Cardiac fibroblast (primary cell): ENCODE data around the gene SELE.

Experiments
- DNase-seq, 2 donors: peaks; one replicate each; pipeline versions ENCODE4 v3.0.0 to v3.0.0-alpha.2; 2010; ENCODE audit warnings: low read depth in 2 of 2
- H3K4me3 ChIP-seq, 2 donors: replicated peaks in 1 of 2; 1 replicate in 1 of 2; 2 replicates in 1 of 2; pipeline ENCODE4 v1.5.1; 2011; ENCODE audit warnings: low read depth in 2 of 2, low read length in 2 of 2, mild to moderate bottlenecking in 2 of 2, moderate library complexity in 1 of 2
- TF ChIP-seq, protein P1 (sequence below): IDR thresholded peaks from one replicate; pipeline ENCODE4 v1.5.1; 2011; ENCODE audit warnings: low read depth, mild to moderate bottlenecking, low read length, inconsistent platforms

SELE gene

DNA sequence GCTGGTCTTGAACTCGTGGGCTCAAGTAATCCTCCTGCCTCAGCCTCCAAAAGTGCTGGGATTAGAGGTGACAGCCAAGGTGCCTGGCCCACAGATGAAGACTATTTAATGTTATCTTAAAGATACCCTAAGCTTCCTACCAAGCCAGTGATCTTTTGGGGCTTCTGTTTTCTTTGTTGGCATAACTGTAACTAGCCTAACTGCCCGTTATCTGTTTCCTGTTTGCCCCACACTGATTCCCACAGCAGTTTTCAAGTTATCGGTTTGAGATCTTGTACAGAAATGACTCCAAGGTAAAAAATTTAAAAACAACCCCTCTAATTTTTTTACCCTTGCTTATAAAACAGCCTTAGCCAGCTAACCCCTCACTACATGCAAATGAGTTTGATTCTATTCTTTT, 34.9 kb downstream of the SELE start:
- no peak for DNase-seq
- H3K4me3 ChIP-seq = no peak overlapping the region
- TF ChIP-seq, protein P1, sequence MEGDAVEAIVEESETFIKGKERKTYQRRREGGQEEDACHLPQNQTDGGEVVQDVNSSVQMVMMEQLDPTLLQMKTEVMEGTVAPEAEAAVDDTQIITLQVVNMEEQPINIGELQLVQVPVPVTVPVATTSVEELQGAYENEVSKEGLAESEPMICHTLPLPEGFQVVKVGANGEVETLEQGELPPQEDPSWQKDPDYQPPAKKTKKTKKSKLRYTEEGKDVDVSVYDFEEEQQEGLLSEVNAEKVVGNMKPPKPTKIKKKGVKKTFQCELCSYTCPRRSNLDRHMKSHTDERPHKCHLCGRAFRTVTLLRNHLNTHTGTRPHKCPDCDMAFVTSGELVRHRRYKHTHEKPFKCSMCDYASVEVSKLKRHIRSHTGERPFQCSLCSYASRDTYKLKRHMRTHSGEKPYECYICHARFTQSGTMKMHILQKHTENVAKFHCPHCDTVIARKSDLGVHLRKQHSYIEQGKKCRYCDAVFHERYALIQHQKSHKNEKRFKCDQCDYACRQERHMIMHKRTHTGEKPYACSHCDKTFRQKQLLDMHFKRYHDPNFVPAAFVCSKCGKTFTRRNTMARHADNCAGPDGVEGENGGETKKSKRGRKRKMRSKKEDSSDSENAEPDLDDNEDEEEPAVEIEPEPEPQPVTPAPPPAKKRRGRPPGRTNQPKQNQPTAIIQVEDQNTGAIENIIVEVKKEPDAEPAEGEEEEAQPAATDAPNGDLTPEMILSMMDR = no peak

- TF ChIP-seq, protein P1 = no peak
- no peak overlapping the region for H3K4me3 ChIP-seq
- no peak for DNase-seq
Observed at GRCh38 chr1:169697755-169698154, 36.1 kb downstream of the SELE start.

DNA sequence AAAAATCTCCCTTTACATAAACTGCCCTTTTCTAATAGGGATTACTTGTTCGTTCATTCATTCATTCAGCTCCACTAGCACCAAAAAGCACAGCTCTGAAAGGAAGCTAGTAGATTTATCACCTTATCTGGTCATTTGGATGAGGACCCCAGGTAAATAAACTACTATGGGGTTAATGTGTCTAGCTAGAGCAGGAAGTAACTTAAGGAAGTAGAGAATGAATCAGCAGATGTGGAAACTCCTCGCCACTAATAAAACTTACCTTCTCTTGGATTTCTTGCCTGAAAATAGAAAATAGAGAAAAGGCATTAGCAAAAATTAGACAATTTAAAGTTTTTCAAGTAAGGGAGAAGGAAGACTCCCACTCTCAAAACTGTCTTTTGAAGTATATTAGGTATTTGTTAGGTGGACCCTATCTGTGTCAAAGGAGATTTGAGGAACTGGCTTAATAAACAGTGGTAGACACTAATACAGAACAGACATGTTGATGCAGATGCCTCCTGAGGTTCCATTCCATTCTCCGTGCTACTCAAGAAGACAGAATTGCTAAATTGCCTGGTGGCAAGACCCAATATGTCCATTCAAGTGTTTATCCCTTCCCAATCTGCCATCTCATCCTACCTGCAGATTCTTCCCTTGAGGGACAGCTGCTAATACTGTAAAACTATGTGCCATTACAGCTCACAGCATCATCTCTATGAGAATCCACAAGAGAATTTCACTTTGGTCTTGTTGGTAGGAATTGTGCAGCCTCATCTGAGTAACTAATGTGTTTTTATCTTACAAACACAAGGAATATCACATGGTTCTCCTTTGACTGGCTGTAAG, 37.4 kb downstream of the SELE start:
- no peak overlapping the region for H3K4me3 ChIP-seq
- DNase-seq = no peak
- TF ChIP-seq, protein P1 = no peak

GRCh38 chr1:169694304-169695075, 39.4 kb downstream of the SELE start:
- no peak overlapping the region for H3K4me3 ChIP-seq
- TF ChIP-seq, protein P1 = no peak
- no peak for DNase-seq

GRCh38 chr1:169692756-169693460, 41.0 kb downstream of the SELE start:
- no peak overlapping the region for H3K4me3 ChIP-seq
- no peak for DNase-seq
- TF ChIP-seq, protein P1 = no peak

- no peak overlapping the region for H3K4me3 ChIP-seq
- TF ChIP-seq, protein P1 = no peak
- no peak for DNase-seq
Observed at GRCh38 chr1:169690489-169690888, 43.4 kb downstream of the SELE start.
